ENCODE results near the gene XPA. TPM values are rescaled to one million over a fixed set of nuclear protein-coding genes. Genes with fewer than 3 reads are reported as not detected.

The XPA gene
- polyA plus RNA-seq, 2 of the 4 experiments (the other 2 are of a cell fraction), result 8.0 to 14.0 TPM

GRCh38 chr9:97722331-97722730 lies 25.2 kb upstream of the XPA start:
- H3K4me2 ChIP-seq, result no peak overlapping the region
- H3K4me3 ChIP-seq, result no peak overlapping the region
- FAIRE-seq (no peak), DNase-seq (ENCODE audit: low read depth in 1 of 2, low spot score in 1 of 2) (no peak), ATAC-seq (no peak)
- CTCF ChIA-PET, result interaction anchor here (1.2 to 1.8 kb wide), 2 partner anchors 28 to 179 kb away, joined by 3 to 7 read pairs; no protein-coding TSS in a partner anchor
- H3K9me3 ChIP-seq, result 0 out of 3 replicates have a peak, but pooled peaks cover 5% of the 10 kb centered on the region
- no peak for TF ChIP-seq TFCP2L1 (CRISPR knock-in tag; IDR thresholded peaks at IDR 0.05)
- no peak overlapping the region for H3K27ac ChIP-seq
- WGBS (ENCODE audit: missing lambda C conversion rate), result 20% methylated on average over 2 of the region's 2 CpGs
- 0 out of 3 replicates have a peak, but pooled peaks cover 3% of the 10 kb centered on the region for H3K4me1 ChIP-seq
- POLR2A ChIA-PET, result no interaction called here

- ATAC-seq (no peak), FAIRE-seq (no peak), DNase-seq (ENCODE audit: low read depth in 1 of 2, low spot score in 1 of 2) (no peak)
- POLR2A ChIA-PET, result no interaction called here
- Histone ChIP-seq H3K4me2 (no peak overlapping the region), H3K9me3 (0 out of 3 replicates have a peak, but pooled peaks cover 5% of the 10 kb centered on the region), H3K27ac (no peak overlapping the region), H3K4me3 (no peak overlapping the region), H3K4me1 (0 out of 3 replicates have a peak, but pooled peaks cover 3% of the 10 kb centered on the region)
- TF ChIP-seq MAX (IDR thresholded peaks at IDR 0.05) (no peak), ZSCAN20 (CRISPR knock-in tag; IDR thresholded peaks at IDR 0.05) (no peak), MAFK (IDR thresholded peaks at IDR 0.05; ENCODE audit: partially characterized antibody) (no peak), RNF2 (IDR thresholded peaks at IDR 0.05; ENCODE audit: borderline replicate concordance, low read depth) (no peak), TP53 (CRISPR knock-in tag; IDR thresholded peaks at IDR 0.05) (no peak), HES2 (IDR thresholded peaks at IDR 0.05) (no peak), USF2 (IDR thresholded peaks at IDR 0.05) (no peak), POLR2AphosphoS2 (conservative IDR thresholded peaks at IDR 0.05; ENCODE audit: low read length) (no peak), E2F6 (IDR thresholded peaks at IDR 0.05; ENCODE audit: borderline replicate concordance, low read depth) (no peak)
- CTCF ChIA-PET, result interaction anchor here (1.2 kb wide), 1 partner anchor 180 kb away, joined by 3 read pairs; no protein-coding TSS in a partner anchor
- WGBS (ENCODE audit: missing lambda C conversion rate), result 65% methylated on average over 2 of the region's 2 CpGs
Observed at GRCh38 chr9:97721396-97721795, 24.3 kb upstream of the XPA start.

GRCh38 chr9:97717866-97718265 lies 20.7 kb upstream of the XPA start:
- WGBS (ENCODE audit: missing lambda C conversion rate), result 53% methylated on average over 3 of the region's 3 CpGs
- ChIA-PET CTCF (interaction anchor here (1.2 to 3.9 kb wide), 7 partner anchors 8 to 205 kb away, joined by 3 to 16 read pairs (median 5); partner anchors contain the start of gene FOXE1), POLR2A (interaction anchor here (0.6 kb wide), 1 partner anchor 85 kb away, joined by 3 read pairs; no protein-coding TSS in a partner anchor)
- DNase-seq (ENCODE audit: low read depth in 1 of 2, low spot score in 1 of 2), result no peak
- no peak overlapping the region for H3K4me3 ChIP-seq
- H3K4me1 ChIP-seq, result peaks cover 15% of the 10 kb centered on the region
- H3K4me2 ChIP-seq, result no peak overlapping the region
- H3K9me3 ChIP-seq, result 0 out of 3 replicates have a peak, but pooled peaks cover 5% of the 10 kb centered on the region
- ATAC-seq, result no peak
- TF ChIP-seq RFX5 (IDR thresholded peaks at IDR 0.05) (no peak), HMGXB4 (CRISPR knock-in tag; IDR thresholded peaks at IDR 0.05; ENCODE audit: borderline replicate concordance) (no peak), CTCF (IDR thresholded peaks at IDR 0.05) (no peak), NR3C1 (IDR thresholded peaks at IDR 0.05) (no peak), HOXB13 (CRISPR knock-in tag; IDR thresholded peaks at IDR 0.05; ENCODE audit: low read depth) (no peak), GATA3 (IDR thresholded peaks at IDR 0.05; ENCODE audit: borderline replicate concordance) (no peak), NPAS2 (CRISPR knock-in tag; IDR thresholded peaks at IDR 0.05; ENCODE audit: borderline replicate concordance) (no peak), CBX8 (IDR thresholded peaks at IDR 0.05) (no peak)
- FAIRE-seq, result no peak
- H3K27ac ChIP-seq, result no peak overlapping the region
